ENCODE measurements around the gene DPP8. TPM values are rescaled to one million over a fixed set of nuclear protein-coding genes. Genes with fewer than 3 reads are reported as not detected.
A peak's percentile ranks its signal among the peaks of the same experiment; 100 is the strongest.

DPP8 gene
- 10 to 100 TPM; 31.1 to 33.8 TPM for total RNA-seq
- 52.9 TPM for polyA plus RNA-seq

DNA sequence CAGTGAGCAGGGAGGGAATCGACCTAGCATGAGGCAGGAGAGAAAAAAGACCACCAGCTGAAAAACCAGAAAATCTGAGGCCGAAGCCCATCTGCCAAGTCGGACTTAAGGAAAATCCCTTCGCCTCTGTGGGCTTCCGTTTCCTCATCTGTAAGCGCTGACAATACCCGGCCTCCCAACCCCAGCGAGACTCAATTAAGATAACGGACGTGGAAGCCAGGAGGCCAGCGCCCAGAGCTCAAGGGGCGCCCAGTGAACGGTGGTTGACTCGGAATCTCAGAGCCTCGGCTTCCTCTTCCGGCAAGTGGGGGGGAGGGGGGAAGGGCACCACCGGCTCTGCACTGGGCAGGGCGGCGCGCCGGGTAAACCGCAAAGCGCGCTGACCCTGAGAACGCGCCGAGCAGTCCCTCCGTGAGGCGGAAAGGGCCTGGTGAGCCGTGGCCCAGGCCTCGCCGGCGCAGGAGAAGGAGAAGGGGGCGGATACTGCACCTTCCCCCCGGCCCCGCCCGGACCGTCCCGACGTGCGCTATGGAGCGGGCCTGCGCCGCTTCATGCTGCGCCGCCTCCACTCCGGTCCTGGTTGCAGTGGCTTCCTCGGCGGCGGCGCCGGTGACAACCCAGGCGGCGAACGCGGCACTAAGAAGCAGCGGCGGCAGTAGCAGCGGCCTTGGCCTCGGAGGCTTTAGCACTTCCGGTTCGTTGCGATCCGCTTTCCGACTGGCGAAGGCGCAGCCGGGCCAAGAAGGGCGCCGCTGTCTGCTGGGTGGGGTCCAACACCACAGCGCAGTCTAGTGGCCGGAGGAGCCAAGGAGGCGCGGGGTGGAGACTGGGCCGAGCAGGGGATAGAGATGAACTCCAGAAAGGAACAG is at the start of gene DPP8:
DPP8 (minus strand) TSS at position 693 of the 869 bp plus-strand sequence. CDS start 5,136 bp downstream, outside the sequence.
- H3K27me3 ChIP-seq (ENCODE audit: insufficient read depth, low read length, poor library complexity, severe bottlenecking): no peaks in the 10 kb centered on the region
- H3K9me3 ChIP-seq (ENCODE audit: low read length): no peaks in the 10 kb centered on the region
- H3K4me3 ChIP-seq (ENCODE audit: low read length): peak within 1 kb of the TSS; percentile 85
- Mint-ChIP-seq H3K9me3 (no peaks in the 10 kb centered on the region), H3K36me3 (peaks cover 0 to 39% (median 5%) of the 10 kb centered on the region in 3 donors), H3K4me1 (peaks cover 38 to 52% (median 51%) of the 10 kb centered on the region in 3 donors), H3K27ac (peak within 1 kb of the TSS; percentile 91 to 99 (median 98)), H3K4me3 (peak within 1 kb of the TSS; percentile 88 to 100 (median 96)), H3K27me3 (no peaks in the 10 kb centered on the region)
- H3K4me1 ChIP-seq (ENCODE audit: insufficient read depth, low read length): peaks cover 50% of the 10 kb centered on the region
- POLR2A ChIA-PET: interaction anchor here (0.6 to 1.7 kb wide), 10 partner anchors 13 to 349 kb away, joined by 3 to 15 read pairs (median 5); partner anchors contain the start of genes HACD3 and INTS14
- no peaks in the 10 kb centered on the region for H3K36me3 ChIP-seq (ENCODE audit: insufficient read depth, low read length)
- DNase-seq: peak; percentile 89 to 95 (median 91)
- CTCF ChIA-PET: interaction anchor here (1.1 to 1.5 kb wide), 3 partner anchors 7 to 352 kb away, joined by 3 to 18 read pairs (median 4); partner anchors contain the start of genes HACD3 and RAB11A
- peak within 1 kb of the TSS; percentile 86 for H3K27ac ChIP-seq (ENCODE audit: low read depth, low read length)

DNA sequence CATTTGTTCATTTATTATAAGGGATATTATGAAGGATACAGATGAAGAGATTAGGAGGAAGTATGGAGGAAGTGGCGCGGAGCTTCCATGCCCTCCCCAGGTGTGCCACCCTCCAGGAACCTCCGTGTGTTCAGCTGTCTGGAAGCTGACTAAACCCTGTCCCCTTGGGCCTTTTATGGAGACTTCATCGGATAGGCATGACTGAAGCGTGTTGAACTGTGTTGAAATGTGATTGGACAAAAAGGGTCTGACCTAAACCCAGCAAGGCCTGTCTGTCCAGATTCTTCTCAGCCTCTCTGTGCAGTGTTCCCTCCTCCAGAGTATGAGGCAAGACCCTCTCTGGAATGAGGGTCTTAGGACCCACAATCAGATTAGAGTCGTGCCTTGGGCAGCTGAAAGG is 44.4 kb upstream of the DPP8 start:
- no peak overlapping the region for H3K27ac ChIP-seq (ENCODE audit: low read depth, low read length)
- no peak for DNase-seq
- H3K36me3 ChIP-seq (ENCODE audit: insufficient read depth, low read length): peaks cover 36% of the 10 kb centered on the region
- H3K27me3 ChIP-seq (ENCODE audit: insufficient read depth, low read length, poor library complexity, severe bottlenecking): no peaks in the 10 kb centered on the region
- Mint-ChIP-seq H3K27ac (peak overlapping the region in 3 of 8 donors; percentile 13 to 84 (median 60)), H3K27me3 (no peaks in the 10 kb centered on the region), H3K9me3 (no peaks in the 10 kb centered on the region), H3K36me3 (peaks cover 22 to 93% (median 26%) of the 10 kb centered on the region in 3 donors), H3K4me1 (no peaks in the 10 kb centered on the region), H3K4me3 (no peak overlapping the region)
- ChIA-PET POLR2A (interaction anchor here (0.6 kb wide), 1 partner anchor 249 kb away, joined by 3 read pairs; no protein-coding TSS in a partner anchor), CTCF (no interaction called here)
- no peak overlapping the region for H3K4me3 ChIP-seq (ENCODE audit: low read length)
- no peaks in the 10 kb centered on the region for H3K9me3 ChIP-seq (ENCODE audit: low read length)
- H3K4me1 ChIP-seq (ENCODE audit: insufficient read depth, low read length): no peaks in the 10 kb centered on the region

DNA sequence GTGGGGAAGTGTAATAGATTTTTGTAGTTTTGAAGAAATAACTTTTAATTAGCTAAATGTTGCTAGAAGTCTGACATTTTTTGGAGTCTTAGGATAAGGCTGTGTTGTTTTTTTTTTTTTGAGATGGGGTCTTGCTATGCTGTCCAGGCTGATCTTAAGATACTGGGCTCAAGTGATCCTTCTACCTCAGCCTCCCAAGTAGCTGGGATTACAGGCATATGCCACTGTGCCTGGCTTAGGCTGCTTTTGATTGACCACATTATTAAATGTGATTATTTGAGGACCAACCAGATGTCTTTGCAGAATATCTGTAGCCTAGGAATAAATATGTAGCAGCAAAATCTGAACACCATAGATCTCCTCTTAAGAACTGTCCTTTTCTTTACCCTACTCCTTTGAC is 42.5 kb upstream of the DPP8 start:
- Mint-ChIP-seq H3K36me3 (peaks cover 20 to 91% (median 26%) of the 10 kb centered on the region in 3 donors), H3K9me3 (no peaks in the 10 kb centered on the region), H3K4me1 (no peaks in the 10 kb centered on the region), H3K27ac (peak overlapping the region in 4 of 8 donors; percentile 17 to 84 (median 34)), H3K4me3 (no peak overlapping the region), H3K27me3 (no peaks in the 10 kb centered on the region)
- H3K27me3 ChIP-seq (ENCODE audit: insufficient read depth, low read length, poor library complexity, severe bottlenecking): no peaks in the 10 kb centered on the region
- H3K9me3 ChIP-seq (ENCODE audit: low read length): no peaks in the 10 kb centered on the region
- peaks cover 36% of the 10 kb centered on the region for H3K36me3 ChIP-seq (ENCODE audit: insufficient read depth, low read length)
- DNase-seq: no peak
- ChIA-PET POLR2A (interaction anchor here (0.7 kb wide), 1 partner anchor 1826 kb away, joined by 3 read pairs; no protein-coding TSS in a partner anchor), CTCF (no interaction called here)
- H3K27ac ChIP-seq (ENCODE audit: low read depth, low read length): no peak overlapping the region
- no peaks in the 10 kb centered on the region for H3K4me1 ChIP-seq (ENCODE audit: insufficient read depth, low read length)
- no peak overlapping the region for H3K4me3 ChIP-seq (ENCODE audit: low read length)

DNA sequence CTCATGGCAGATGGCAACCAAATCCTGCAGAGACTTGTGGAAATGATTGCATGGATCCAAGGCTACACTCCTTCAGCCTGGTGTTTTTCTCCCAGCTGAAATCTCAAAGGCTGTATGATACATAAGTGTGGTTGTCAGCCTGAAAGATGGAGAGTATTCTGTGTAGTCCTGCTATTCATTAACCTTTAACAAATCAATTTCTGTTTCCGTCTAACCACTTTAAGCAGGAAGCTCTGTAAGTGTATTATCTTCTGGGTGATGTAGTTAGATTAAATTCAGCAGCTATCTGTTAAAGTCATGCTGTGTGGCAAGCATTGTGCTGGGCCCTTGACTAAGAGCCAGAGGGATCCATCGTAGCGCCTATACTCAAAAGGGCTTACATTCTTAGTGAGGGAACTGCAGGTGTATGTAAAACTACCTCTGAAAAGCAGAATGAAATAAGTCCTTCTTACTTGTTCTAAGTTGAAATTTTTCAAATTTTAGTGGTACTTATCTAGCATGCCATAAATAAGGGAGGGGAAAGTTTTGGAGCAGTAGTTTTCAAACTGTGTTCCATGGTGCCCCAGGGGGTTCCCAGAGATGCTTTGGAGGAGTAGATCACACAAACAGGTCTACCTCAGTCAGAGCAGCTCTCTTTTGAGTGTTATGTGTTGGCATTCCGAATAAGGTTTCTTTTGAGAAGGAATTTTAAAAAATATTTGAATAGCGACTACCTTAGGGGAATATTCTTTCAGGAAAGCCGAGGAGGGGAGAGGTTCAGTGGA is 41.7 kb upstream of the DPP8 start:
- no peaks in the 10 kb centered on the region for H3K4me1 ChIP-seq (ENCODE audit: insufficient read depth, low read length)
- no peak overlapping the region for H3K4me3 ChIP-seq (ENCODE audit: low read length)
- H3K27ac Mint-ChIP-seq: no peak overlapping the region
- ChIA-PET CTCF (no interaction called here), POLR2A (interaction anchor here (0.7 kb wide), 1 partner anchor 1827 kb away, joined by 3 read pairs; no protein-coding TSS in a partner anchor)
- no peak for DNase-seq
- no peak overlapping the region for H3K27ac ChIP-seq (ENCODE audit: low read depth, low read length)
- no peaks in the 10 kb centered on the region for H3K9me3 Mint-ChIP-seq
- H3K27me3 ChIP-seq (ENCODE audit: insufficient read depth, low read length, poor library complexity, severe bottlenecking): no peaks in the 10 kb centered on the region
- no peak overlapping the region for H3K4me3 Mint-ChIP-seq
- peaks cover 30% of the 10 kb centered on the region for H3K36me3 ChIP-seq (ENCODE audit: insufficient read depth, low read length)
- no peaks in the 10 kb centered on the region for H3K4me1 Mint-ChIP-seq
- H3K9me3 ChIP-seq (ENCODE audit: low read length): no peaks in the 10 kb centered on the region
- peaks cover 15 to 90% (median 22%) of the 10 kb centered on the region in 3 donors for H3K36me3 Mint-ChIP-seq
- no peaks in the 10 kb centered on the region for H3K27me3 Mint-ChIP-seq

DNA sequence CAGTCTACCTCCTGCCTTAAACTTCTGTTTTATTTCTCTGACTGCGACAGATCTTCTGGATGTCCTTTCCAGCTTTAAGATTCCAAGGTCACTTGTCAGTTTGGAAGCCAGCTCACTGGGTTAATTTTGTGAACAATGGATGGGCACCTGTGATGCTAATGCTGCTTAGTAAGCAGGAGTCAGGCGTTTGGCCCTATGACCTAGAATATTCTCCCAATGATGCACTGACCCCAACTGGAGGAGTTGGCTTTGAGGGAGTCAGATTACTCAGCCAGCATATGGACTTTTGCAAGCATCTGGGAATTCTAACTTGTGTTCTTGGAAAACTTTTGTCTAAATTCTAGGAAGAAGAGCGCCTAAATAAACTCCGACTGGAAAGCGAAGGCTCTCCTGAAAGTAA is 40.8 kb upstream of the DPP8 start:
- no peaks in the 10 kb centered on the region for H3K27me3 ChIP-seq (ENCODE audit: insufficient read depth, low read length, poor library complexity, severe bottlenecking)
- Mint-ChIP-seq H3K4me1 (no peaks in the 10 kb centered on the region), H3K9me3 (no peaks in the 10 kb centered on the region), H3K27ac (no peak overlapping the region), H3K27me3 (no peaks in the 10 kb centered on the region), H3K4me3 (no peak overlapping the region), H3K36me3 (peaks cover 12 to 91% (median 24%) of the 10 kb centered on the region in 3 donors)
- H3K27ac ChIP-seq (ENCODE audit: low read depth, low read length): no peak overlapping the region
- POLR2A ChIA-PET: no interaction called here
- CTCF ChIA-PET: no interaction called here
- no peak for DNase-seq
- H3K9me3 ChIP-seq (ENCODE audit: low read length): no peaks in the 10 kb centered on the region
- peaks cover 32% of the 10 kb centered on the region for H3K36me3 ChIP-seq (ENCODE audit: insufficient read depth, low read length)
- no peak overlapping the region for H3K4me3 ChIP-seq (ENCODE audit: low read length)
- no peaks in the 10 kb centered on the region for H3K4me1 ChIP-seq (ENCODE audit: insufficient read depth, low read length)

DNA sequence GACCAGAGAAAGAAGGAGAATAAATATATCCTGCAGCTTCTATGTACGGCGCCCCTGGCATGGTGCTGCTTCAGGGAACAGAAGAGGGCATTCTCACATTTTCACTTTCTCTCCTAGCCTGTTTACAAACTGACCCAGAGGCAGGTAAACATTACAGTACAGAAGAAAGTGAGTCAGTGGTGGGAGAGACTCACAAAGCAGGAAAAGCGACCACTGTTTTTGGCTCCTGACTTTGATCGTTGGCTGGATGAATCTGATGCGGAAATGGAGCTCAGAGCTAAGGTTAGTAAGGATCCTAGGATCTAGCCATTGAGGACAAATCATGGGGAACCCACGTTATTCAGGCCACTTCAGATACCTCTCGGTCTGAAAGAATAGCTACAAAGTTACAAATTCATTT is 39.1 kb upstream of the DPP8 start:
- H3K4me1 Mint-ChIP-seq: no peaks in the 10 kb centered on the region
- no peaks in the 10 kb centered on the region for H3K4me1 ChIP-seq (ENCODE audit: insufficient read depth, low read length)
- no peaks in the 10 kb centered on the region for H3K27me3 ChIP-seq (ENCODE audit: insufficient read depth, low read length, poor library complexity, severe bottlenecking)
- H3K36me3 ChIP-seq (ENCODE audit: insufficient read depth, low read length): peaks cover 24% of the 10 kb centered on the region
- no peak overlapping the region for H3K4me3 Mint-ChIP-seq
- no peaks in the 10 kb centered on the region for H3K9me3 ChIP-seq (ENCODE audit: low read length)
- H3K9me3 Mint-ChIP-seq: no peaks in the 10 kb centered on the region
- peaks cover 12 to 83% (median 24%) of the 10 kb centered on the region in 3 donors for H3K36me3 Mint-ChIP-seq
- no peaks in the 10 kb centered on the region for H3K27me3 Mint-ChIP-seq
- H3K4me3 ChIP-seq (ENCODE audit: low read length): no peak overlapping the region
- no peak for DNase-seq
- H3K27ac ChIP-seq (ENCODE audit: low read depth, low read length): no peak overlapping the region
- CTCF ChIA-PET: no interaction called here
- POLR2A ChIA-PET: no interaction called here
- H3K27ac Mint-ChIP-seq: peak overlapping the region in 2 of 8 donors; percentile 27 to 57

DNA sequence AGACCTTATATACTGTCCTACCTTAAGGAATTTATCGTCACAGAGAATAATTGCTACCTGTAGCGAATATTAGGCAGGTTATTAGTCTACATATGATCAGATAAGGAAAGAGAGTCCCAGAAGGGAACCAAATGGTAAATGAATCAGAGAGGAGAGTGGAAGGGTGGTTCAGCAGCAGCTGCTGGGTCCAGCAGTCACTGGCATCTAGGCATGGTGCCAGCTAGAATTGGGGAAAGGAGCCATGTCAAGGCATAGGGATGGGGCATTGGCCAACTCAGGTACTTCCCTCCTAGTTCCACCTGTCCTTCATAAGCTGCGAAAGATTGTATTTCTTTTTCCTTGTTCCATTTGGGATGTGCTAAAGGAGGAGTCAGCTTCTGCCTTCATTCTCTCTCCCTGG is 36.2 kb upstream of the DPP8 start:
- Mint-ChIP-seq H3K4me1 (peaks cover 14 to 19% (median 16%) of the 10 kb centered on the region in 3 donors), H3K27me3 (no peaks in the 10 kb centered on the region), H3K9me3 (no peaks in the 10 kb centered on the region), H3K27ac (peak overlapping the region in 1 of 8 donors; percentile 1), H3K4me3 (peak overlapping the region in 1 of 7 donors; percentile 15), H3K36me3 (peaks cover 8 to 58% (median 16%) of the 10 kb centered on the region in 3 donors)
- ChIA-PET POLR2A (no interaction called here), CTCF (no interaction called here)
- no peak overlapping the region for H3K27ac ChIP-seq (ENCODE audit: low read depth, low read length)
- DNase-seq: no peak
- no peak overlapping the region for H3K4me3 ChIP-seq (ENCODE audit: low read length)
- no peaks in the 10 kb centered on the region for H3K27me3 ChIP-seq (ENCODE audit: insufficient read depth, low read length, poor library complexity, severe bottlenecking)
- H3K36me3 ChIP-seq (ENCODE audit: insufficient read depth, low read length): peaks cover 17% of the 10 kb centered on the region
- H3K9me3 ChIP-seq (ENCODE audit: low read length): no peaks in the 10 kb centered on the region
- H3K4me1 ChIP-seq (ENCODE audit: insufficient read depth, low read length): no peaks in the 10 kb centered on the region

Measured in CD8-positive, alpha-beta memory T cell (primary cell).